Fibroblast of lung (primary cell): ENCODE data around the gene YIPF3. TPM values are rescaled to one million over a fixed set of nuclear protein-coding genes. Genes with fewer than 3 reads are reported as not detected.

Experiments used
- DNase-seq, 2 donors: peaks; one replicate each; pipeline versions ENCODE4 v3.0.0 to v3.0.0-alpha.2; 2010; ENCODE audit warnings: low read depth in 2 of 2
- H2AFZ ChIP-seq: 2 replicates; pipeline ENCODE4 v1.5.1; 2012; ENCODE audit warnings: low read length, control low read depth, inconsistent platforms
- H3K27ac ChIP-seq: 2 replicates; pipeline ENCODE4 v1.5.1; 2011; ENCODE audit warnings: low read length, control low read depth; ENCODE audit not compliant: insufficient read depth
- H3K27me3 ChIP-seq: 2 replicates; pipeline ENCODE4 v1.5.1; 2011; ENCODE audit warnings: mild to moderate bottlenecking, low read length; ENCODE audit not compliant: control insufficient read depth, insufficient read depth
- H3K36me3 ChIP-seq: 2 replicates; pipeline ENCODE4 v1.5.1; 2011; ENCODE audit warnings: low read length; ENCODE audit not compliant: control insufficient read depth, insufficient read depth
- H3K4me1 ChIP-seq: 2 replicates; pipeline ENCODE4 v1.5.1; 2011; ENCODE audit warnings: low read length; ENCODE audit not compliant: control insufficient read depth, insufficient read depth; ENCODE audit errors: extremely low read depth
- H3K4me2 ChIP-seq: 2 replicates; pipeline ENCODE4 v1.5.1; 2011; ENCODE audit warnings: low read length, control low read depth; ENCODE audit not compliant: insufficient read depth; ENCODE audit errors: extremely low read depth
- H3K4me3 ChIP-seq, 4 experiments: fragments of 200-600 bp in 1 of 4; sonication (generic) in 1 of 4; replicated peaks in 1 of 4; 2 replicates each; pipeline ENCODE4 v1.5.1; 2011 to 2016; ENCODE audit warnings: low read length in 4 of 4, low read depth in 3 of 4, mild to moderate bottlenecking in 3 of 4, control low read depth in 2 of 4, inconsistent platforms in 1 of 4, mixed read lengths in 1 of 4; ENCODE audit not compliant: insufficient read depth in 1 of 4; ENCODE audit errors: control extremely low read depth in 1 of 4
- H3K79me2 ChIP-seq: 2 replicates; pipeline ENCODE4 v1.5.1; 2012; ENCODE audit warnings: mild to moderate bottlenecking, low read length, inconsistent platforms; ENCODE audit not compliant: control insufficient read depth, insufficient read depth
- H3K9ac ChIP-seq: 2 replicates; pipeline ENCODE4 v1.5.1; 2011; ENCODE audit warnings: mild to moderate bottlenecking, low read length, control low read depth; ENCODE audit not compliant: insufficient read depth
- H3K9me3 ChIP-seq: 2 replicates; pipeline ENCODE4 v1.5.1; 2012; ENCODE audit warnings: low read depth, low read length; ENCODE audit not compliant: control insufficient read depth, insufficient read depth
- H4K20me1 ChIP-seq: 2 replicates; pipeline ENCODE4 v1.5.1; 2011; ENCODE audit warnings: low read length; ENCODE audit not compliant: control insufficient read depth, insufficient read depth; ENCODE audit errors: extremely low read depth
- EZH2 ChIP-seq: IDR thresholded peaks from 2 replicates; pipeline ENCODE4 v1.5.1; 2012; ENCODE audit warnings: low read length, control low read depth, mild to moderate bottlenecking; ENCODE audit errors: missing control alignments
- polyA plus RNA-seq, 2 donors: library from polyadenylated mRNA; depleted of rRNA in 1 of 2; stranded (reverse) in 1 of 2; unstranded in 1 of 2; fragments of >200 nt; gene quantifications; 2 replicates each; pipeline ENCODE4 v1.2.1, GENCODE V29; 2011 to 2012; ENCODE audit warnings: missing spikeins in 1 of 2
- total RNA-seq: library from RNA; depleted of rRNA; stranded (reverse); fragments of >200 nt; gene quantifications from 2 replicates; pipeline ENCODE4 v1.2.1, GENCODE V29; 2014
- TF ChIP-seq, protein P1 (sequence below), 2 donors: IDR thresholded peaks in 1 of 2; conservative IDR thresholded peaks in 1 of 2; 1 replicate in 1 of 2; 2 replicates in 1 of 2; pipeline ENCODE4 v1.5.1; 2011 to 2012; ENCODE audit warnings: low read length in 2 of 2, control low read depth in 1 of 2, inconsistent platforms in 1 of 2, low read depth in 1 of 2, mild to moderate bottlenecking in 1 of 2

Gene YIPF3
- total and polyA plus RNA-seq, 2 donors (not counting 1 experiment from before 2014, with no cell fraction given), result 106 to 173 TPM

DNA sequence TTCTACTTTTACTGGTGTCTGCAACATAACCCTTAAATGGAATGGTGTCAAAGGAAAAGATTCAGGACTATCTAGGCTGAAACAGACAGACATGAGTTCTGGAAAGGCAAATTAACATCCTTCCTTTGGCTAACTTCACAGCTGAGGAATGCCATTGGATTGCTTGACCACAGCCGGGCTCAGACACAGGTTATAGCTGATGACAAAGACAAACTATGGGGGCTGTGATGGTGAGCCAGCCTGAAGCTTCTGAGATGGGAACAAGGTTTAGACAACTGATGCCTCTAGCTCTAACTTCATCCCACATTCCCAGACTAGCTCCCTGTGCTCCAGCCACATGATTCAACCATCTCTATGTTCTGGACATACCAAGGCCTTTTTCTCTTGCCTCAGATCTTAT, 15.5 kb upstream of the YIPF3 start:
- no peak overlapping the region for H3K27ac ChIP-seq
- H4K20me1 ChIP-seq, result no peaks in the 10 kb centered on the region
- peak in 1 of 2 donors; percentile 57 for DNase-seq
- no peaks in the 10 kb centered on the region for H3K4me1 ChIP-seq
- H3K79me2 ChIP-seq, result no peaks in the 10 kb centered on the region
- no peak overlapping the region for H3K4me2 ChIP-seq
- TF ChIP-seq EZH2, result no peak
- no peak overlapping the region for H2AFZ ChIP-seq
- no peak overlapping the region for H3K4me3 ChIP-seq
- H3K27me3 ChIP-seq, result no peaks in the 10 kb centered on the region
- H3K9me3 ChIP-seq, result no peaks in the 10 kb centered on the region
- H3K36me3 ChIP-seq, result peaks cover 12% of the 10 kb centered on the region
- H3K9ac ChIP-seq, result no peak overlapping the region

DNA sequence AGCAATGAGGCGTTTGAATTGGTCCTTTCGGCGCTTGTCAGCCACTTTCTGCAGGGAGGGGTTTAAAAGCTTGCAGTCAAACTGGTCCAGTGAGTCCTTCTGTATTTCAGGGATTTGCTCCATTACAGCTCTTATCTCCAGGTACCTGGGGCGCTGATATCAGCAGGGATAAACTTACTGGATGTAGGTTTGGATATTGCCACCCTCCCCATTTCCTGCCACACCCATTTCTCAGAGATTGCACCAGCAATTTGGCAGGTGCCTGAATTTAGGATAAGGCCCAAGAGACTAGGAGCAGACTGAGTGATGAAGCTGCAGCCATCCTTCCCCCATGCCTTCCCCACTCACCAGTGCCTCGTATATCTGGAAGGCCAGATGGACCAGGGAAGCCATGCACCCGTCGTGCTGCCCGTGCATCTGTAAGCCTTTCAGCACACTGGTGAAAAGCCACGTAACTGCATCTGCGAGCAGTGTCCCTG, 7.8 kb upstream of the YIPF3 start:
- no peak for DNase-seq
- Histone ChIP-seq H3K36me3 (peaks cover 42% of the 10 kb centered on the region), H3K27ac (no peak overlapping the region), H3K27me3 (no peaks in the 10 kb centered on the region), H3K4me1 (peaks cover 2% of the 10 kb centered on the region), H3K9ac (no peak overlapping the region), H3K79me2 (peaks cover under 1% of the 10 kb centered on the region), H2AFZ (no peak overlapping the region), H3K9me3 (no peaks in the 10 kb centered on the region), H3K4me2 (no peak overlapping the region), H3K4me3 (no peak overlapping the region), H4K20me1 (no peaks in the 10 kb centered on the region)
- TF ChIP-seq, protein P1, sequence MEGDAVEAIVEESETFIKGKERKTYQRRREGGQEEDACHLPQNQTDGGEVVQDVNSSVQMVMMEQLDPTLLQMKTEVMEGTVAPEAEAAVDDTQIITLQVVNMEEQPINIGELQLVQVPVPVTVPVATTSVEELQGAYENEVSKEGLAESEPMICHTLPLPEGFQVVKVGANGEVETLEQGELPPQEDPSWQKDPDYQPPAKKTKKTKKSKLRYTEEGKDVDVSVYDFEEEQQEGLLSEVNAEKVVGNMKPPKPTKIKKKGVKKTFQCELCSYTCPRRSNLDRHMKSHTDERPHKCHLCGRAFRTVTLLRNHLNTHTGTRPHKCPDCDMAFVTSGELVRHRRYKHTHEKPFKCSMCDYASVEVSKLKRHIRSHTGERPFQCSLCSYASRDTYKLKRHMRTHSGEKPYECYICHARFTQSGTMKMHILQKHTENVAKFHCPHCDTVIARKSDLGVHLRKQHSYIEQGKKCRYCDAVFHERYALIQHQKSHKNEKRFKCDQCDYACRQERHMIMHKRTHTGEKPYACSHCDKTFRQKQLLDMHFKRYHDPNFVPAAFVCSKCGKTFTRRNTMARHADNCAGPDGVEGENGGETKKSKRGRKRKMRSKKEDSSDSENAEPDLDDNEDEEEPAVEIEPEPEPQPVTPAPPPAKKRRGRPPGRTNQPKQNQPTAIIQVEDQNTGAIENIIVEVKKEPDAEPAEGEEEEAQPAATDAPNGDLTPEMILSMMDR (conservative IDR thresholded peaks at IDR 0.05 in 1 of 2, IDR thresholded peaks at IDR 0.05 in 1 of 2; ENCODE audit: low read depth in 1 of 2, low read length in 2 of 2), result no peak
- TF ChIP-seq EZH2, result no peak

DNA sequence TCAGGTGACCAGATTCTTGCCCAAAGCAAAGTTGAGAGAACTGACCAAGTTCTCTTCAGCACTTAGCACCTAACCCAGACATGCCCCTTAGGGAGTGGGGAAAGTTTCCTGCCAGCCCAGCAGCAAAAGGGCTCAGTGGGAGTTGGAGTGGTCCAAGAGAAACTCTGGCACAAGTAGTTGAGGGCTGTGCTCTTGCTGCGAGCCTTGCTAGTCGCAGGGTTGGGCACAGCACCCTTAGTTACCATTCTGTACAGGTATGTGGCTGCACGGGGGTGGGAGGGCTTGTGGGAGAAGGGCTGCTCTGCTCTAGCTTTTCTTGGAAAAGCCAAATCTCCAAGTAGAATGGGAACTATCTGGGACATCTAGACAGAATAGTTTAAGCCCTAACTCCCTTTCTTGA, 6.6 kb upstream of the YIPF3 start:
- Histone ChIP-seq H3K4me1 (peaks cover 2% of the 10 kb centered on the region), H3K9ac (no peak overlapping the region), H3K27ac (no peak overlapping the region), H3K9me3 (no peaks in the 10 kb centered on the region), H3K36me3 (peaks cover 46% of the 10 kb centered on the region), H3K79me2 (peaks cover 13% of the 10 kb centered on the region), H2AFZ (no peak overlapping the region), H3K27me3 (no peaks in the 10 kb centered on the region), H4K20me1 (no peaks in the 10 kb centered on the region), H3K4me3 (no peak overlapping the region), H3K4me2 (no peak overlapping the region)
- no peak for TF ChIP-seq EZH2
- TF ChIP-seq, protein P1 (conservative IDR thresholded peaks at IDR 0.05 in 1 of 2, IDR thresholded peaks at IDR 0.05 in 1 of 2; ENCODE audit: low read depth in 1 of 2, low read length in 2 of 2), result no peak
- DNase-seq, result no peak
